ENCODE measurements around the gene SHISA8. TPM values are rescaled to one million over a fixed set of nuclear protein-coding genes. Genes with fewer than 3 reads are reported as not detected.

SHISA8 gene
- total RNA-seq, 2 experiments from 2014 or later = 0.74 TPM; not detected in 1

- Histone ChIP-seq H4K20me1 (ENCODE audit: insufficient read depth, low read length) (0 out of 2 replicates have a peak, but pooled peaks cover 3% of the 10 kb centered on the region), H3K79me2 (ENCODE audit: insufficient read depth, low read depth, low read length) (no peaks in the 10 kb centered on the region), H3K4me3 (ENCODE audit: low read depth, low read length, poor library complexity, severe bottlenecking) (no peak overlapping the region), H3K4me2 (ENCODE audit: low read length) (no peak overlapping the region), H3K9me3 (ENCODE audit: low read length) (no peaks in the 10 kb centered on the region), H3K27ac (ENCODE audit: low read depth, low read length, poor library complexity, severe bottlenecking) (no peak overlapping the region), H3K9me2 (ENCODE audit: insufficient read depth, low read length) (no peaks in the 10 kb centered on the region), H2AFZ (ENCODE audit: low read length) (no peak overlapping the region), H3K36me3 (ENCODE audit: insufficient read depth, low read length) (no peaks in the 10 kb centered on the region), H3K4me1 (ENCODE audit: insufficient read depth, low read length, poor library complexity, severe bottlenecking) (peaks cover 29% of the 10 kb centered on the region)
- ChIA-PET CTCF (ENCODE audit: unreplicated experiment) (no interaction called here), POLR2A (interaction anchor here (0.5 kb wide), 1 partner anchor 72 kb away, joined by 4 read pairs; no protein-coding TSS in a partner anchor)
- TF ChIP-seq EZH2phosphoT487 (IDR thresholded peaks at IDR 0.05; ENCODE audit: borderline replicate concordance, low read depth, low read length) (no peak), CTCF (conservative IDR thresholded peaks at IDR 0.05; ENCODE audit: low read length) (no peak)
- no TSS peak for BruUV-seq (replicated peaks)
- intact Hi-C loops (cut with micrococcal nuclease; ENCODE audit: unreplicated experiment) = loop anchor here (5.0 to 10.0 kb wide), 2 partner anchors 168 to 216 kb away; partner anchors contain the start of gene MEI1
- no peak for DNase-seq (ENCODE audit: low spot score)
These were observed 1.7 kb downstream of the SHISA8 start for GRCh38 chr22:41913040-41913719.

GRCh38 chr22:41912338-41913039 is 2.4 kb downstream of the SHISA8 start:
- no peaks in the 10 kb centered on the region for H3K79me2 ChIP-seq (ENCODE audit: insufficient read depth, low read depth, low read length)
- no peak overlapping the region for H3K4me2 ChIP-seq (ENCODE audit: low read length)
- H3K4me1 ChIP-seq (ENCODE audit: insufficient read depth, low read length, poor library complexity, severe bottlenecking) = peaks cover 23% of the 10 kb centered on the region
- no peak for DNase-seq (ENCODE audit: low spot score)
- ChIA-PET POLR2A (no interaction called here), CTCF (ENCODE audit: unreplicated experiment) (no interaction called here)
- TF ChIP-seq EZH2phosphoT487 (IDR thresholded peaks at IDR 0.05; ENCODE audit: borderline replicate concordance, low read depth, low read length) (no peak), CTCF (conservative IDR thresholded peaks at IDR 0.05; ENCODE audit: low read length) (no peak)
- H3K4me3 ChIP-seq (ENCODE audit: low read depth, low read length, poor library complexity, severe bottlenecking) = no peak overlapping the region
- 0 out of 2 replicates have a peak, but pooled peaks cover 3% of the 10 kb centered on the region for H4K20me1 ChIP-seq (ENCODE audit: insufficient read depth, low read length)
- intact Hi-C loops (cut with micrococcal nuclease; ENCODE audit: unreplicated experiment) = loop anchor here (5.0 to 10.0 kb wide), 2 partner anchors 168 to 215 kb away; partner anchors contain the start of gene MEI1
- no peak overlapping the region for H3K27ac ChIP-seq (ENCODE audit: low read depth, low read length, poor library complexity, severe bottlenecking)
- peaks cover 6% of the 10 kb centered on the region; the same call in 1 of the 2 replicates for H3K36me3 ChIP-seq (ENCODE audit: insufficient read depth, low read length)
- no peak overlapping the region for H2AFZ ChIP-seq (ENCODE audit: low read length)
- H3K9me3 ChIP-seq (ENCODE audit: low read length) = no peaks in the 10 kb centered on the region
- no TSS peak for BruUV-seq (replicated peaks)
- no peaks in the 10 kb centered on the region for H3K9me2 ChIP-seq (ENCODE audit: insufficient read depth, low read length)
